ENCODE results near the gene TBKBP1. TPM values are rescaled to one million over a fixed set of nuclear protein-coding genes. Genes with fewer than 3 reads are reported as not detected.
A peak's percentile ranks its signal among the peaks of the same experiment; 100 is the strongest.

The TBKBP1 gene
- total RNA-seq, 5 donors from 2014 or later (not counting 1 experiment from before 2014, with no cell fraction given): 4.5 to 20.5 (median 7.2) TPM

DNA sequence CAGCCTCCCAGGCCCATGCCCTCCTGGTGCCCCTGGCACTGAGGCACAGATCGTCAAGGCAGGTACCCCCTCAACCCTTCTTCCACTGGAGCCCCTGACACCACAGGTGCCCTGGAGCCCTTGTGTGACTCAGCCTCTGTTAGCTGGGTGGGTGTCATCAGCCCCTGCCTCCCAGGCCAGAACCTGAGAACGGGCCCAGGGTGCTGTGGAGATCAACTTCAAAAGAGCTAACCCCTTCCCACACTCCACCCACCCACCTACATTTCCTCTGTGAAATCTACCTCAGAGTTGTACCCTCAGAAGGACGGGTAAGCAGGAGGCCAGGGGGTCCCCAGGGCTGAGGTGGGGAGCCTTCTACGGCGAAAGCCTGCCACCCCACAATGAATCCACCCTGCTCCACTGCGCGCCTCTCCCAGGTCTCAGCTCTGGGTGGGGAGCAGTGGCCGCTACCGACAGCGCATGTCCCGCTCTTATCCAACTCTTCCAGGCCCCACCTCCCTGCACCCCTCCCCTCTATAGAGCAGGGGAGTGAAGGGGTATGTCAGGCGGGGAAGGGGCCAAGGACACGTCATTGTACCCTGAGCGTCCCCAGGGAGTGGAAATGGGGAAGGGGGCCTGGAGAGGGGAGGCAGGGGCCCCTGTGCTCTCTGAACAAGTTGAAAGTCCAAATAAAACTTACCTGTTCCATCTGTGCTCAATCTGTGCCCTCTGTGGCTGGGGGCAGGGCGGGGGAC lies 17.6 kb downstream of the TBKBP1 start:
- POLR2A ChIA-PET: interaction anchor here in 1 of 2 donors (0.6 kb wide), 1 partner anchor 912 kb away, joined by 3 read pairs; no protein-coding TSS in a partner anchor

DNA sequence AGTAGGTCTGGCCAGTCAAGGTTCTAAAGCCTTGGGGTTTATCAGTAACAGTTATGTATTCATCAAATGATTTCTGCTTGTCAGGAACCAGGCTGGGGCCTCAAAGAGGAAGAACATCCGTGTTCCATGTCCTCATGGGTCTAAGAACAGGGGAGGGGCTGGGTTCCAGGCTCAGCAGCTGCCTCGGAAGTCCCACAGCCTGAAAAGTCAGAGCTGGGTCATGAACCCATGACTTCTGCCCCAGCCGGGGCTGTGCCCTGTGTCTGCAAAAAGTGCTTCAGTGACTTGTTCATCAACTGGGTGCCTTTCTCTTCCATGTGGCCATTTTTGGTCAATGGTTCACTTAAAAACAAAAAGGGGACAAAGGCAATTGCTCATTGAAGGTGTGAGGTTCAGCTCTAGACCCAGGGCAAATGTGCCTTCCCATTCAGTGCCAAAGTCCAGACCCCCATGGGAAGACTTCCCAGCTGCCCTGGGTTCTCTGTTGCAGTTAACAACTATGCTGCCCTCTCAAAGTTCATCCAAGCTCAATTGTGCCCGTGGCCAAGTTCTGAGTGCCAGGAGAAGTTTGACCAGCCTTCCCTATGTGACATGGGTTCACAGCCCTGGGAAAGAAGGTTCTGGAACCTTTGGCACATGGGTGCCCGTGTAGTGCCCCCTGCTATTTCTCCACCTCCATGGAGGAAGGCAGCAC lies 18.5 kb downstream of the TBKBP1 start:
- no peaks in the 10 kb centered on the region for H3K9me3 Mint-ChIP-seq
- H3K27ac ChIP-seq (ENCODE audit: low read length): peak overlapping the region; percentile 23
- peaks cover 0 to 7% of the 10 kb centered on the region in 2 donors for H3K36me3 ChIP-seq (ENCODE audit: control insufficient read depth in 2 of 2, extremely low read depth in 1 of 2, insufficient read depth in 1 of 2, low read length in 1 of 2)
- ATAC-seq (replicated peaks in 1 of 4): no peak
- 69% methylated on average over 5 of the region's 5 CpGs for WGBS (ENCODE audit: insufficient coverage)
- CTCF ChIA-PET: no interaction called here
- H3K27me3 Mint-ChIP-seq: no peaks in the 10 kb centered on the region
- POLR2A ChIA-PET: no interaction called here
- H3K4me1 Mint-ChIP-seq: peaks cover 10 to 62% (median 41%) of the 10 kb centered on the region in 3 donors
- H3K4me3 ChIP-seq (ENCODE audit: control insufficient read depth in 1 of 2, extremely low read depth in 1 of 2, low read length in 1 of 2): no peak overlapping the region
- H3K4me1 ChIP-seq (ENCODE audit: control insufficient read depth in 1 of 2, extremely low read depth in 1 of 2, insufficient read depth in 2 of 2, low read length in 2 of 2): peaks cover 5 to 82% of the 10 kb centered on the region in 2 experiments
- H3K9me3 ChIP-seq: no peaks in the 10 kb centered on the region
- no peak overlapping the region for H3K4me3 Mint-ChIP-seq
- H3K27me3 ChIP-seq (replicated peaks in 1 of 2; ENCODE audit: control insufficient read depth in 2 of 2, extremely low read depth in 1 of 2, insufficient read depth in 2 of 2, low read length in 1 of 2): peaks cover 0 to 6% of the 10 kb centered on the region in 2 experiments
- no peak for DNase-seq
- peaks cover 12% of the 10 kb centered on the region for H3K36me3 Mint-ChIP-seq
- H3K27ac Mint-ChIP-seq: peak overlapping the region in 1 of 2 donors; percentile 13

More for the DNA sequence above, 17.6 kb downstream of the TBKBP1 start:
- H3K27ac Mint-ChIP-seq: no peak overlapping the region
- H3K4me3 Mint-ChIP-seq: no peak overlapping the region
- DNase-seq: no peak
- no peaks in the 10 kb centered on the region for H3K9me3 Mint-ChIP-seq
- no peak overlapping the region for H3K4me3 ChIP-seq (ENCODE audit: control insufficient read depth in 1 of 2, extremely low read depth in 1 of 2, low read length in 1 of 2)
- H3K27ac ChIP-seq (ENCODE audit: low read length): no peak overlapping the region
- H3K36me3 ChIP-seq (ENCODE audit: control insufficient read depth in 2 of 2, extremely low read depth in 1 of 2, insufficient read depth in 1 of 2, low read length in 1 of 2): peaks cover 0 to 7% of the 10 kb centered on the region in 2 donors
- peaks cover 19 to 62% (median 44%) of the 10 kb centered on the region in 3 donors for H3K4me1 Mint-ChIP-seq
- H3K4me1 ChIP-seq (ENCODE audit: control insufficient read depth in 1 of 2, extremely low read depth in 1 of 2, insufficient read depth in 2 of 2, low read length in 2 of 2): peaks cover 15 to 82% of the 10 kb centered on the region in 2 experiments
- CTCF ChIA-PET: interaction anchor here in 1 of 2 donors (0.6 kb wide), 1 partner anchor 141 kb away, joined by 11 read pairs; no protein-coding TSS in a partner anchor
- peaks cover 0 to 6% of the 10 kb centered on the region in 2 experiments for H3K27me3 ChIP-seq (replicated peaks in 1 of 2; ENCODE audit: control insufficient read depth in 2 of 2, extremely low read depth in 1 of 2, insufficient read depth in 2 of 2, low read length in 1 of 2)
- H3K27me3 Mint-ChIP-seq: no peaks in the 10 kb centered on the region
- 64% methylated on average over 4 of the region's 15 CpGs for WGBS (ENCODE audit: insufficient coverage)
- ATAC-seq (replicated peaks in 1 of 4): no peak
- no peaks in the 10 kb centered on the region for H3K9me3 ChIP-seq
- peaks cover 12% of the 10 kb centered on the region for H3K36me3 Mint-ChIP-seq

- Histone ChIP-seq H3K4me3 (ENCODE audit: control insufficient read depth in 1 of 2, extremely low read depth in 1 of 2, low read length in 1 of 2) (no peak overlapping the region), H3K36me3 (ENCODE audit: control insufficient read depth in 2 of 2, extremely low read depth in 1 of 2, insufficient read depth in 1 of 2, low read length in 1 of 2) (peaks cover 0 to 7% of the 10 kb centered on the region in 2 donors), H3K9me3 (no peaks in the 10 kb centered on the region), H3K27me3 (replicated peaks in 1 of 2; ENCODE audit: control insufficient read depth in 2 of 2, extremely low read depth in 1 of 2, insufficient read depth in 2 of 2, low read length in 1 of 2) (peaks cover 0 to 6% of the 10 kb centered on the region in 2 experiments), H3K4me1 (ENCODE audit: control insufficient read depth in 1 of 2, extremely low read depth in 1 of 2, insufficient read depth in 2 of 2, low read length in 2 of 2) (peaks cover 7 to 89% of the 10 kb centered on the region in 2 experiments), H3K27ac (ENCODE audit: low read length) (peak overlapping the region; percentile 13)
- Mint-ChIP-seq H3K36me3 (peaks cover 9% of the 10 kb centered on the region), H3K27ac (peak overlapping the region in 1 of 2 donors; percentile 65), H3K4me1 (peaks cover 26 to 74% (median 54%) of the 10 kb centered on the region in 3 donors), H3K4me3 (no peak overlapping the region), H3K27me3 (no peaks in the 10 kb centered on the region), H3K9me3 (no peaks in the 10 kb centered on the region)
- ATAC-seq (replicated peaks in 1 of 4) (peak in 2 of 4 experiments; percentile 24 to 33), DNase-seq (peak in 1 of 35 experiments; percentile 56)
- POLR2A ChIA-PET: no interaction called here
- WGBS (ENCODE audit: insufficient coverage): 67% methylated on average over 9 of the region's 15 CpGs
- CTCF ChIA-PET: interaction anchor here in 1 of 2 donors (0.7 to 1.4 kb wide), 2 partner anchors 15 to 18 kb away, joined by 4 to 6 read pairs; partner anchors contain the start of gene TBX21
Measured at GRCh38 chr17:47713980-47714700, 20.2 kb downstream of the TBKBP1 start.

GRCh38 chr17:47714773-47715396 lies 20.9 kb downstream of the TBKBP1 start:
- H3K36me3 Mint-ChIP-seq: peaks cover 6% of the 10 kb centered on the region
- Histone ChIP-seq H3K27ac (ENCODE audit: low read length) (peak overlapping the region; percentile 50), H3K27me3 (replicated peaks in 1 of 2; ENCODE audit: control insufficient read depth in 2 of 2, extremely low read depth in 1 of 2, insufficient read depth in 2 of 2, low read length in 1 of 2) (peaks cover 0 to 6% of the 10 kb centered on the region in 2 experiments), H3K4me3 (ENCODE audit: control insufficient read depth in 1 of 2, extremely low read depth in 1 of 2, low read length in 1 of 2) (no peak overlapping the region), H3K4me1 (ENCODE audit: control insufficient read depth in 1 of 2, extremely low read depth in 1 of 2, insufficient read depth in 2 of 2, low read length in 2 of 2) (peaks cover 9 to 96% of the 10 kb centered on the region in 2 experiments), H3K9me3 (no peaks in the 10 kb centered on the region), H3K36me3 (ENCODE audit: control insufficient read depth in 2 of 2, extremely low read depth in 1 of 2, insufficient read depth in 1 of 2, low read length in 1 of 2) (peaks cover 0 to 2% of the 10 kb centered on the region in 2 donors)
- H3K9me3 Mint-ChIP-seq: no peaks in the 10 kb centered on the region
- peak overlapping the region; percentile 61 to 72 for H3K27ac Mint-ChIP-seq
- WGBS (ENCODE audit: insufficient coverage): 67% methylated on average over 2 of the region's 6 CpGs
- peaks cover 33 to 82% (median 61%) of the 10 kb centered on the region in 3 donors for H3K4me1 Mint-ChIP-seq
- peak overlapping the region in 1 of 3 donors; percentile 42 for H3K4me3 Mint-ChIP-seq
- ChIA-PET POLR2A (no interaction called here), CTCF (interaction anchor here in 1 of 2 donors (0.7 to 1.4 kb wide), 2 partner anchors 16 to 18 kb away, joined by 4 to 6 read pairs; partner anchors contain the start of gene TBX21)
- no peaks in the 10 kb centered on the region for H3K27me3 Mint-ChIP-seq
- ATAC-seq (replicated peaks in 1 of 4) (peak in 2 of 4 experiments; percentile 14), DNase-seq (peak in 7 of 35 experiments; percentile 20 to 51 (median 32))

GRCh38 chr17:47715669-47716325 lies 21.8 kb downstream of the TBKBP1 start:
- DNase-seq (no peak), ATAC-seq (replicated peaks in 1 of 4) (no peak)
- ChIA-PET POLR2A (no interaction called here), CTCF (interaction anchor here in 1 of 2 donors (1.1 kb wide), 1 partner anchor 17 kb away, joined by 3 read pairs; the partner anchor contains the start of gene TBX21)
- 83% methylated on average over 1 of the region's 10 CpGs for WGBS (ENCODE audit: insufficient coverage)
- Mint-ChIP-seq H3K27me3 (no peaks in the 10 kb centered on the region), H3K36me3 (peaks cover under 1% of the 10 kb centered on the region), H3K9me3 (no peaks in the 10 kb centered on the region), H3K4me1 (peaks cover 43 to 91% (median 70%) of the 10 kb centered on the region in 3 donors), H3K27ac (peak overlapping the region; percentile 61 to 72), H3K4me3 (no peak overlapping the region)
- H3K4me1 ChIP-seq (ENCODE audit: control insufficient read depth in 1 of 2, extremely low read depth in 1 of 2, insufficient read depth in 2 of 2, low read length in 2 of 2): peaks cover 9 to 100% of the 10 kb centered on the region in 2 experiments
- no peak overlapping the region for H3K4me3 ChIP-seq (ENCODE audit: control insufficient read depth in 1 of 2, extremely low read depth in 1 of 2, low read length in 1 of 2)
- H3K9me3 ChIP-seq: no peaks in the 10 kb centered on the region
- H3K36me3 ChIP-seq (ENCODE audit: control insufficient read depth in 2 of 2, extremely low read depth in 1 of 2, insufficient read depth in 1 of 2, low read length in 1 of 2): peaks cover 0 to 2% of the 10 kb centered on the region in 2 donors
- H3K27ac ChIP-seq (ENCODE audit: low read length): peak overlapping the region; percentile 50
- peaks cover 0 to 9% of the 10 kb centered on the region in 2 experiments for H3K27me3 ChIP-seq (replicated peaks in 1 of 2; ENCODE audit: control insufficient read depth in 2 of 2, extremely low read depth in 1 of 2, insufficient read depth in 2 of 2, low read length in 1 of 2)

Data from T-cell (primary cell).